H1 (cell line): ENCODE measurements around the gene MAP6.

Source experiments
- BCL11A ChIP-seq, 2 experiments: IDR thresholded peaks; one replicate each; pipeline ENCODE4 v1.6.1; 2011; ENCODE audit warnings: low read depth in 2 of 2, low read length in 2 of 2, mild to moderate bottlenecking in 2 of 2
- CREB1 ChIP-seq: IDR thresholded peaks from 2 replicates; pipeline ENCODE4 v1.6.1; 2012; ENCODE audit warnings: inconsistent platforms
- CTCF ChIP-seq, 3 experiments: IDR thresholded peaks; 1 replicate in 2 of 3; 2 replicates in 1 of 3; pipeline versions ENCODE4 v1.5.1 to v1.6.1; 2011; ENCODE audit warnings: low read length in 3 of 3, mild to moderate bottlenecking in 3 of 3, inconsistent platforms in 2 of 3, low read depth in 1 of 3, moderate library complexity in 1 of 3; ENCODE audit not compliant: insufficient read depth in 1 of 3; ENCODE audit errors: control extremely low read depth in 1 of 3
- MAFK ChIP-seq: IDR thresholded peaks from 2 replicates; pipeline ENCODE4 v1.6.1; 2012; ENCODE audit warnings: low read depth, mild to moderate bottlenecking, improper control_type of control experiment, low read length
- POLR2A ChIP-seq, 2 experiments: IDR thresholded peaks; 1 replicate in 1 of 2; 2 replicates in 1 of 2; pipeline ENCODE4 v1.6.1; 2011; ENCODE audit warnings: low read depth in 2 of 2, low read length in 2 of 2, mild to moderate bottlenecking in 2 of 2; ENCODE audit errors: control extremely low read depth in 1 of 2
- POLR2AphosphoS5 ChIP-seq: IDR thresholded peaks from 2 replicates; pipeline ENCODE4 v1.6.1; 2011; ENCODE audit warnings: low read depth, low read length
- TAF1 ChIP-seq: IDR thresholded peaks from 2 replicates; pipeline ENCODE4 v1.6.1; 2011; ENCODE audit warnings: mild to moderate bottlenecking, low read depth, low read length
- TBP ChIP-seq: IDR thresholded peaks from 2 replicates; pipeline ENCODE4 v1.6.1; 2011; ENCODE audit warnings: low read depth, low read length, improper control_type of control experiment

- TF ChIP-seq TAF1 (peak; percentile 40; the same call in 1 of the 2 replicates), POLR2A (IDR thresholded peaks at IDR 0.05; ENCODE audit: control extremely low read depth in 1 of 2, low read depth in 2 of 2, low read length in 2 of 2) (peak in 1 of 2 experiments; percentile 71; a peak in 2 of 3 replicates), CTCF (IDR thresholded peaks at IDR 0.05; ENCODE audit: control extremely low read depth in 1 of 3, insufficient read depth in 1 of 3, low read depth in 1 of 3, low read length in 3 of 3) (no peak), BCL11A (IDR thresholded peaks at IDR 0.05; ENCODE audit: low read depth in 2 of 2, low read length in 2 of 2) (no peak), TBP (peak; percentile 54; the same call in 1 of the 2 replicates), CREB1 (no peak), POLR2AphosphoS5 (peak; percentile 44; the same call in 1 of the 2 replicates), MAFK (no peak)
These were observed 84.8 kb downstream of the MAP6 start for GRCh38 chr11:75583718-75584658.
